Measurements from ENCODE around the gene RUSC2. TPM values are rescaled to one million over a fixed set of nuclear protein-coding genes. Genes with fewer than 3 reads are reported as not detected.
"Not testable (repeated sequence)": the region's sequence is repeated elsewhere in the genome, so short reads cannot be mapped to it uniquely, and the experiment has no call there.

The RUSC2 gene
- polyA plus RNA-seq, 3 donors: 16.1 to 20.9 (median 19.4) TPM

DNA sequence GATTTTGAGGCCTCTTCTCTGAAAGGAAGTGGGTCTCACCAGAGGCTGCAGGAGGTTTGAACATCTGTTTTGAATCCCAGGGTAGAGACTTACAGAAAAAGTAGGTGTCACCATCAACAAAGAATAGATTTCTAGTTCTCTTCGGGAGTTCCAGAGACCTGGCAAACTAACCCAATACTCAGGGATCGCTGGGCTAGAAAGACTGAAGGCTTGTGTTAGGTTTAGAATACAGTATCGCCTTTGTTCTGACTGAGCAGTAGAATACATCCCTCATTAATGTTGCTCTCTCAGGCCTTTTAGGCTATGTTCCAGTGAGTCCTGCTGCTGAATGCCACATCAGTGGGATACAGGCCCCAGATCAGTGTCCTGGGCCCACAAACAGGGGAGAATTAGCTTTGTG is 27.2 kb downstream of the RUSC2 start:
- DNase-seq (ENCODE audit: extremely low read depth in 1 of 11, low read depth in 9 of 11, low spot score in 4 of 11): no peak

DNA sequence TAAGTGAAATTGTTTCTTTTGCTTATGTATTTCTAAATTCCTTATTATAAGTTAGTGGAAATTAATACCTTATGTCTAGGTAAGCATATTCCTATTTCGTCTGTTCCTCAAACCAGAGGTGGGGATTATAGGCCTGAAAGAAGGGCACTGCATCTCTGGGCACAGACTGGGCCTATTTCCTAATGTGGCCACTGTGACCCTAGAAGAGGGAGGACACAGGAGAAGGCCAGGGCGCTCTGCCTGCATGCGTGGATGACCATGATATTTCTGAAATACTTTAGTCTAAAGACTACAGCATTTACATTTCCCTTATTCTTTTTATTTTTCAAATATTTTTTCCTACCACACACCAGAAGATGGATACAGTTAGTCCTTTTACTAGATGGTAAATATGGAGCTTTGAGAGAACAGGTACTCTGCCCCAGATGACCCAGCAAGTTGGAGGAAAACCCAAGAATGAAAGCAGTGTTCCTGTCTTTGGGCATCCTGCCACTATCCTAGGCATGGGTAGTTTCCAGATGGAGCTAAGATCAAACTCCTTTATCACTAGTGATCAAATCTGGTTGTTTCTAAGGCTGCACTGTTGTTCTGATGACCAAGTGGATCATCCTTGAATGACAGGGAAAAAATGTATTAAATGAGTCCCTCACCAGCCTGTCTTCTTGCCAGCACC is 27.8 kb downstream of the RUSC2 start:
- no peak for DNase-seq (ENCODE audit: extremely low read depth in 1 of 11, low read depth in 9 of 11, low spot score in 4 of 11)

DNA sequence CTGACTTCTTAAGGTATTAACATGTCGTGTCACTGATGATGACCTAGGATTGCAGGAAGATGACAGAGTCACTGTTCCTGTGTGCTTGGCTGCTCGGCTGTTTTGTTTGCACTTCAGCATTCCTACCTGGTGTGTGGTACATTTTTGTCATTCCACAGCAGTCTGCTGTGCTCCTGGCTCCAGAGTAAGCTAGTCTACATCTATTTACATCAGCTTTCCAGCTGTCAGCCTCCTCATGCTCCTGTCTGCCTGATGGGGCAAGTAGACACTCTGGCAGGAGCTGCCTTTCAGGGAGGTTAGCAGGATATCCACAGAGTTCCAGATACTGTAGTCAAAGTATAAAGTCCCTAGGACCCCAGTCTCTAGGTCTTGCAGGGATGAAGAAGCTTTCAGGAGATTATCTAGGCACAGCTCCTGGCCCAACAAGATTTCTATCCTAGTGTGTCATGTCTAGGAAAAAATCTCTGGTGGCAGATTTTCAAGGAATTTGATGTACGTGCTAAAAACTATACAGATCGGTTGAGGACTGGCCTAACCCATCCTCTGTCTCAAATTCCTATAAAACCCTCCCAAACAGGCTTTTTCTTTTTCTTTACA is 28.4 kb downstream of the RUSC2 start:
- DNase-seq (ENCODE audit: extremely low read depth in 1 of 11, low read depth in 9 of 11, low spot score in 4 of 11): peak in 4 of 11 donors; percentile 63 to 78 (median 71)

DNA sequence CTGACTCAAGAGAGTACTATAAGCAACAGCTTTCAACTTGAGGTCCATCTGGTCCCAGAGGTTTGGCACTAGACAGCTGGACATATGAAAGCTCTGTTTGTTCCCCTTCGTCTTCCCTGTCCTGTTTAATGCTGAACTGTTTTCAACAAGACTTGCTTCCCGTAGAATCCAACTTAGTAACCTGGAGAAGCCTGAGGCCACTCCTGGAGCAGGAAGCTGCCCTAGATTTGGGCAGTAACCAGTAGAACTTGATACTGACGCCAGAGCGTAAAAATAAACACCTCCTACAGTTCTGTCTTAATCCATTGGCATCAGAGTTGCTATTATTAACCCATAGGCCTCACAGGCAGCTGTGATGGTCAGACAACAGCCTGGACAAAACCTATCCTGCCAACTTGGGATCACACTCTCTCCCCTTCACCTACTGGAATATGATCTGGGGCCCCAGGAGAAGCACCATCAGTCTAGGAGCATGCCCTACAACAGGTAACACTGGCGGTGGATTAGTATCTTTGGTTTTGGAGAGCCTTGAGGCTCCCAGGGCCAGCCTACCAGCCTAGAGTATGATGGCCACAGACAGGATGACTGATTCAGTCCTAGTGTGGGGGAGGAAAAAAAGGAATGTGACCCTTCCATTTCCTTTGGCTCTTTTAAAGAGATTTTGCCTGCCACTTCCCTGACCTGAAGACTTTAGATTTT is 29.2 kb downstream of the RUSC2 start:
- DNase-seq (ENCODE audit: extremely low read depth in 1 of 11, low read depth in 9 of 11, low spot score in 4 of 11): no peak

DNA sequence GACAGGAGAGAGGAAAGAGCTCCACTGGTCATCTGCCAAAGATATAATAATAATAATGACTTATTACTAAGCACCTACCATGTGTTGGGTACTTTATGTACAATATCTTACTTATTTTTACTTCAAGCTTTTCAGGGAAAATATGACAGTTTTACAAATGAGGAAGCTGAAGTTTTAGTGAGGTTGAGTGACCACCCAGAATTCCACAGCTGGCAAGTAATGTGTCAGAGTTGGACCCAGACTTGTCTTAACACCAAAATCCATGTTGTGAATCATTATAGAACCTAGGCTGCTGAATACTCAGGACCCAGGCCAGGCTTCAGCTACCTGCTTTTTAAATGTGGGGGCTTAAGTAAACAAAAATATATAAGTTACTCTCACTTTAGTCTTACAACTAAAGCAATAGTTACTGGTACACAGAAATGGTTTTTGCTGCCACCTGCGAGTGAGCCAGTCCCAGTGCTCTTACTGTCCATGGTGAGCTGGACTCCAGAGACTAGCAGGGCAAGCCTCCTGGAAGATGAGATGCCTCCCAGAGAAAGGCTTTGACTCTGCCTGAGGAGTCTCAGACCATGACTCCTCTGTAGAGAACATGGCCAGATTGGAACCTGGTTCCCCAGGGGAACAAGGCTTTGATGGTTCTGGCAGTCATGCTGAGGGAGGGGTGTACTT is 29.9 kb downstream of the RUSC2 start:
- DNase-seq (ENCODE audit: extremely low read depth in 1 of 11, low read depth in 9 of 11, low spot score in 4 of 11): no peak

DNA sequence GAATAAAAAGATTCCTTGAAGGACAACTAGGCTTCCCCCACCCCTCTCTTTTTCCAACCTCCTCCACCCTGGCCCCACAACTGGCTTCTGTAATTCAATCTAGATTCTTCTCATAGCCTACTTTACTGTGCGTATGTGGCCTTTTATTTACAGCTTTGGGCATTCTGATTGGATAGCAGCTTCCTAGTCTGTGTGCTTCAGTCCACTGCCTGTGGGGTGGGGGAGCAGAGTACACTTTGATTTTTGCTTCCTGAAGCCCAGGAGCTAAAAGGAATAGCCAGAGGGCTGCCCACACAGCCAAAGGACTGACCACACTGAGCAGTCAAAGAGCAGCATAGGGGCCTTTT is 30.4 kb downstream of the RUSC2 start:
- DNase-seq (ENCODE audit: extremely low read depth in 1 of 11, low read depth in 9 of 11, low spot score in 4 of 11): no peak

DNA sequence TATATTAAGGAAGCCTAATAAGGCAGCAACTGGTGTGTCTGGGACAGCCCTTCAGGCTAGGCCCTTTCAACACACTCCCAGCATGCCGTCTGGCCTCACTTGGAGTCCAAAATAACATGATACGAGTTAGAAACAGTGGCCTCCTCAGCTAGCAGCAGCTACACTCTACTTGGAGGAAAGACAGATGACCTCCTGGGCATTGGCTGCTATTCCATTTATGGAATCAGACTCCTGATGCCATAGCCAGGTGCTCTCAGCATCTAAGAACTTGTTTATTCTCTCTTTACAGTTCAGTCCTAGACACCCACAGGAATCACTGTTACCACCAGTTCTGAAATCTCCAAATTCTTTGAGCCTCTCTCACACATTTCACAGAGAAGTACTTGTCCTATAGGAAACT is 31.8 kb downstream of the RUSC2 start:
- no peak for DNase-seq (ENCODE audit: extremely low read depth in 1 of 11, low read depth in 9 of 11, low spot score in 4 of 11)

DNA sequence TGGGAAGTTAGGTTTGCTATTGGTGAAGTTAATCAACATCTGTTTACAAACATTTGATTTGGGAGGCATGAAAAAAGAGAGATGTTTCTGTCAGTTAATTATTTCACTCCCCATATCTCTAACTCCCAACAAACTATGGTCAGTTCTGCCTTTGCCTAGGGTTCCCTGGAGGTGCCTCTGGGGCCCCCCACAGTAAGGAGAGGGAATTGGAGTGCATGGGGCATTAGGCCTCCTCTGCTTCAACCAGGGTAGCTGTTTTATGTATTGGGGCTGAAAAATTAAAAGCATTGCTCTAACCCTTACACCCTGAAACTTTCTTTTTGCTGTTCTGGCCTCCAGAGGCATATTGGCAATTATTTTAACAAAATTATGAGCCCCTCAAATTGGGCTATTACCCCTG is 32.3 kb downstream of the RUSC2 start:
- DNase-seq (ENCODE audit: extremely low read depth in 1 of 11, low read depth in 9 of 11, low spot score in 4 of 11): no peak

DNA sequence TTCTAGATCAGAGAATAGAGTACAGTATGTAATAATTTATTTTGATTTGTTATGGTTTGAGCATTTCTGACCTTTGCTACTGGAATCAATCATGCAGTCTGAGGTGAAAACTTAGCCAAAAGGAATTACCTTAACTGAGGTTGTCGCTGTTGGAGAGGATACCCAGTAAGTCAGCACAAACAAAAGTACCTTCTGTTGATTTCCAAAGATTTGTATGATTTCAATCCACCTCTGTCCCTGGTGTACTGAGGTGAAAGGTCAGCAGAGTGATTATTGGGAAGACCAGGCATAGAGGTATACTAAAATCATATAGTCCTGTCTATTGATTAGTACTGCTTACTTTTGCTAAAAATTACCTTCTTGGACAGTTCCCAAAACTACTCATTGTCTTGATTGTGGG is 32.8 kb downstream of the RUSC2 start:
- no peak for DNase-seq (ENCODE audit: extremely low read depth in 1 of 11, low read depth in 9 of 11, low spot score in 4 of 11)

DNA sequence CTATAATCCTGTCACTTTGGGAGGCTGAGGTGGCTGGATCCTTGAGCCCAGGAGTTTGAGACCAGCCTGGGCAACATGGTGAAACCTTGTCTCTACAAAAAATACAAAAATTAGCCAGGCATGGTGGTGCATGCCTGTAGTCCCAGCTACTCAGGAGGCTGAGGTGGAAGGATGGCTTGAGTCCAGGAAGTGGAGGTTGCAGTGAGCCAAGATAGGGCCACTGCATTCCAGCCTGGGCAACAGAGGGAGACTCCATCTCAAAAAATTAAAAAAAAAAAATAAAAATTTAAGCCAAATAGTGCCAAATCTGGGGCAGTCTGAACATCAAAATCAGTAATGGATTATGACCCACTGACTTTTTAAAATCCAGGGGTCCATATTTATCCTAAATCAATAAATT is 33.6 kb downstream of the RUSC2 start:
- not testable (repeated sequence) for DNase-seq (ENCODE audit: extremely low read depth in 1 of 11, low read depth in 9 of 11, low spot score in 4 of 11)

DNA sequence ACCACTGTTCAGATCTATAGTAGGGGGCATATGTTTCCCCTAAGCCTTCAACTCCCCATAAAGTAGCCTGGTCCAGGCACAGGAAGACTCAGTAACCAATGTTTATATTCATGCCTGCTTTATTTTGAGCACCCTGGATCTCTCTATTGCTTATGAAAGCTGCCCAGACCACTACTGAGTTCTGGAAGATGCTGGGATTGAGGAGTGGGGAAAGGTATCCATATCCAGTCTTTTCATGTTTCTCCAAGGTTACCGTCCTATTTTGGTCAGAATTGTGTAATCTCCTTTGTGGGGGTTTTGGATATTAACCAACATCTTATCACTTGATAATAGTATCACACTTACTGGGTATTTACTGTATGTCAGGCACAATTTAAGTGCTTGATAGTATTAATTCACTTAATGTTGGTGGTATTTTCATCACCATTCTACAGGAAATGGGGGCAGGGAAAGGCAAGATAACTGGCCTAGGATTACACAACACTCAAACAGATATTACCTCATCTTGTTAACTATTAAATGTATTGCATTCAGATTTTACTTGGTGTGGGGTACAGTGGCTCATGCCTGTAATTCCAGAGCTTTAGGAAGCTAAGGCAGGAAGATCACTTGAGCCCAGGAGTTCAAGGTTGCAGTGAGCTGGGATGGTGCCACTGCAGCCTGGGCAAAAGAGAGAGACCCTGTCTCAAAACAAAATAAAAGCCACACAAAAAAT is 36.3 kb downstream of the RUSC2 start:
- DNase-seq (ENCODE audit: extremely low read depth in 1 of 11, low read depth in 9 of 11, low spot score in 4 of 11): no peak

DNA sequence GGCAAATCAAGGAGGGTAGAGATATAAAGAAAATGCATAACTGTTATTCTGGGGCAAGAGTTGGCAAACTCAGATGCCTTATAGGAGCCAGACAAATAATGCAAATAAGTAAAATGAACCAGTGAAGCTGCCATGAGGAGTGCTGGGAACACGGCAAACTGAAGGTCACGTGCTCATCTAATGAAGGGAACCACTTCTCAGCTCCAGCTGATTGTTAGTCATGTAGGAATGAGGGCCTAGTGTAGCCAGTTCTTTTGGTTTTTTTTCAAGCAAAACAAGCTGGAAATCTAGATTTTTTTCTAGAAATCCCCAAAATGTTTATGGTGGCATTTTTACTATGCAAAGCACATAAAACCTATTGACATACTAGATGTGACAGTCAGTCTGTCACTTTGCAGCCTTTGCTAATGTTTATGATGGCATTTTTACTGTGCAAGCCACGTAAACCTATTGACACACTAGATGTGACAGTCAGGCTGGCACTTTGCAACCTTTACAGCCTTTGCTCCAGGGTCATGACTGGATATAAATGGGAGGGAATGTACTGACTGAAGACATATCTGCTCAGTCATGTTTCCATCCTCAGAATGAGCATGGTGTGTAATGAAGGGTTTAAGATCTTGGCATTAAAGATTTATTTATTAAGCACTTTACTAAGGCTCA is 39.4 kb downstream of the RUSC2 start:
- no peak for DNase-seq (ENCODE audit: extremely low read depth in 1 of 11, low read depth in 9 of 11, low spot score in 4 of 11)

DNA sequence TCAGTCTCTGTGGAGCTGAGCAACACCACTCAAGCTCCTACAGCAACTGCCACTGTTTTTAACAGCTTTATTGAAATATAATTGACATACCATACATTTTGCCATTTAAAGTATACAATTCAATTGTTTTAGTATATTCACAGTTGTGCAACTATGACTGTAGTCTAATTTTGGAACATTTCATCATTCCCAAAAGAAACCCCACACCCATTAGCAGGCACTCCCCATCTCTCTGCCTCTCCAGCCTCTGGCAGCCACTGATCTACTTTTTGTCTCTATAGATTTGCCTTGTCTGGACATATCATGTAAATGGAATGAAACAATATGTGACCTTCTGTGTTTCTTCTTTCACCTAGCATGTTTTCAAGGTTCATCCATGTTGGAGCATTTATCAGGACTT is 43.5 kb downstream of the RUSC2 start:
- no peak for DNase-seq (ENCODE audit: extremely low read depth in 1 of 11, low read depth in 9 of 11, low spot score in 4 of 11)

DNA sequence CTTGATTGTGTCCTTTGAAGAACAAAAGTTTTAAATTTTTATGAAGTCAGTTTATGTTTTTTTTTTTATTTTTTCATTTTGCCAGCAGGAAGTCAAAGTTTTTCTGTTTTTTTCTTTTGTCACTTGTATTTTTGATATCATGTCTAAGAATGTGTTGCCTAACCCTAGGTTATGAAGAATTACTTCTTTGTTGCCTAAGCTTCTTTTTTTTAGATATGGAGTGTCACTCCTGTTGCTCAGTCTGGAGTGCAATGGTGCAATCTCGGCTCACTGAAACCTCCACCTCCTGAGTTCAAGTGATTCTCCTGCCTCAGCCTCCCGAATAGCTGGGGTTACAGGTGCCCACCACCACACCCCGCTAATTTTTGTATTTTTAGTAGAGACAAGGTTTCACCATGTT is 45.0 kb downstream of the RUSC2 start:
- not testable (repeated sequence) for DNase-seq (ENCODE audit: extremely low read depth in 1 of 11, low read depth in 9 of 11, low spot score in 4 of 11)

DNA sequence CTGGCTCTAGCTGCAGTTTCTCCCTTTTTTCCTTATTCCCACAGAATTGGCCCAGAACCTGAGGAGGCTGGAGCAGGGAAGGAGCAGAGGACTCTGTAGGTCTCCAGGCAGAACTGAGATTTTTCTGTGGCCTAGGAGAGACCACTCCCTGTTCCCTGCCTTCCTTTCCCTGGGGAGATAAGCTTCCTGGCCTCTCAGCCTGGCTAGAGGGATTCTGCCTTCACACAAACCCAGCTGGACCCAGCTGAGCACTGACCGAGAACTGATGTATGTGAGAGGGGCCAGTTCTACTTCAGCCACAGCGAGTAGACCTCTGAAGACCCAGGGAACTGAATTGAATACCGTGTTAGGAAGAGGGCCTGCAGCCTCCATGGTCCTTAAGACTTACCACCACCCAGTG is 48.0 kb downstream of the RUSC2 start:
- no peak for DNase-seq (ENCODE audit: extremely low read depth in 1 of 11, low read depth in 9 of 11, low spot score in 4 of 11)

DNA sequence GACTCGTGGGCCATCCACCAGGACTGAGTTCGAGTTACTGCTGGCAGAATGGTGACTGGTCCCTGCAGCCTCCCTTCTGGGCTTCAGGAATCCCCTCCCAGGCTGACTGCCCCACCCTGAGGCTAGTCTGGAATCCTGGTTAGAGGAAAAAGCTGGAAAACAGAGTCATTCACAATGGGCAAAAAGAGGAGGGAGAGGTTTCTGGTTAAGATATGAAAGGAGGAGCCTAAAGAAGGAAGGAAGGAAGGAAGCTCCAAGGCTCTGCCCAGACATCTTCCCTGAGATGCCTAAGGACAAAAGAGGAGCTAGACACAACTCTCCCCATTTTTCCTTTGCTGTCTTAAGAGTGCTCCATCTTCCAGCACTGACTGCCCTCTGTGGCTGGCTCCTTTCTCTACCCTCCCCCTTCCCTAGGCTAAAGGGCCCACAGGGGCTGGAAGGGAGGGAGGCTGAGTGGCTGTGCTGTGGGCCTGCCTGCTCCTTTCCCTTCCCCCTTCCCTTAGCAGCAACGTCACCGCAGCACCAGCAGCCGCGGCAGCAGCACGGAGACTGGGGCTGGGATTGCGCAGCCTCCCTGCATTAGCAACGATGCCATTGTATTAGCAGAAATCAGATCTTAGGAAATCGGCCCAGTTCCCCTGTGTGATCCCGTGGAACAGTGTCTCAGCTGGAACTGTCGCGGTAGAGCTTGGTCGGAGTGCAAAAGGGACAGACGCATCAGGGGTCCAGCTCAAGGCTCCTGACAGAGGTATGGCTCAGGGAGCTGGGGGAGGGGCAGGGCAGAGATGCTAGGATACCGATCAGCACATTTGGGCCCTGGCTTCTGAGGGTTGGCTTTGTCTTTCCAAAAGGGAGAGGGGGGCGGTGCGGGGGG is 48.7 kb downstream of the RUSC2 start:
- peak in 10 of 11 donors; percentile 54 to 72 (median 66) for DNase-seq (ENCODE audit: extremely low read depth in 1 of 11, low read depth in 9 of 11, low spot score in 4 of 11)
